ENCODE data around the gene EIF4G3.
A peak's percentile ranks its signal among the peaks of the same experiment; 100 is the strongest.
"Not testable (repeated sequence)": the region's sequence is repeated elsewhere in the genome, so short reads cannot be mapped to it uniquely, and the experiment has no call there.

Gene EIF4G3

GRCh38 chr1:21174654-21175323, 1.9 kb downstream of the EIF4G3 start:
- peak overlapping the region; percentile 95 for H3K4me3 ChIP-seq (ENCODE audit: low read length)
- no peak for TF ChIP-seq ZNF274 (IDR thresholded peaks at IDR 0.05; ENCODE audit: low read depth, low read length)

DNA sequence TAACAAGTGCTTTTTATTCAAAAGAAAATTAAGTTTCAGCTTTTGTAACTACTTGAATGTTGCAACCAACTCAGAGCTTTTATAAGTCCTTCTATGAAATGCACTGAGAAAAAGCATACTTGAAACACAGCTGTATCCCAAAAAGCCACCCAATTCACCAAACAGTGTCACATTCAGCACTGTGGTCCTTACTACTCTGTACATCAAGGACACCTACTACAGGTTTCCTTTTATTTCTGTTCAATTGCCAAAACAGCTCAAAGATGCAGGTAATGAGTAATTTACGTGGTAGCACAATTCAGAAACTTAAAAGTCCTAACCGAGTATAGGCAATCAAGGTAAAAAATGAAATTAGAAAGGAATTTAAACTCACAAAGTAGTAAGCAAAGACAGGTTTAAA, 2.5 kb downstream of the EIF4G3 start:
- TF ChIP-seq ZNF274 (IDR thresholded peaks at IDR 0.05; ENCODE audit: low read depth, low read length): no peak
- peak overlapping the region; percentile 95; the same call in 1 of the 2 replicates for H3K4me3 ChIP-seq (ENCODE audit: low read length)

GRCh38 chr1:21173096-21173495, 3.6 kb downstream of the EIF4G3 start:
- H3K4me3 ChIP-seq (ENCODE audit: low read length): not testable (repeated sequence)

DNA sequence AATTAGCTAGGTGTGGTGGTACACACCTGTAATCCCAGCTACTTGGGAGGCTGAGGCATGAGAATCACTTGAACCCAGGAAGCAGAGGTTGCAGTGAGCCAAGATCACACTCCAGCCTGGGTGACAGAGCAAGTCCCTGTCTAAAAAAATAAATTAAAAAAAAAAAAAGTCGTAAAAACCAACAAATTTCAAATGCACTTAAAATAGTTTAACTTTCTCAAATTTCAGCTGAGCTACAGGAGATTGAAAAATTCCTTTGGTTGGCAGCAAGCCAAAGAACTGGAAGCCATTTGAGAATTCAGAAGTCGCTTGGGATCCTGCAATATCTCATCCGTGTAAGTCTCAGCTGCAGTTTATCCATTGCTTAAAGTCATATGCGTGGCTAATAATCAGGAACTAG, 5.9 kb downstream of the EIF4G3 start:
- H3K4me3 ChIP-seq (ENCODE audit: low read length): not testable (repeated sequence)

- H3K4me3 ChIP-seq (ENCODE audit: low read length): no peak overlapping the region
- no peak for TF ChIP-seq ZNF274 (IDR thresholded peaks at IDR 0.05; ENCODE audit: low read depth, low read length)
Measured at GRCh38 chr1:21168444-21168843, 8.3 kb downstream of the EIF4G3 start.

GRCh38 chr1:21165646-21166045, 11.1 kb downstream of the EIF4G3 start:
- TF ChIP-seq ZNF274 (IDR thresholded peaks at IDR 0.05; ENCODE audit: low read depth, low read length): no peak
- no peak overlapping the region for H3K4me3 ChIP-seq (ENCODE audit: low read length)

DNA sequence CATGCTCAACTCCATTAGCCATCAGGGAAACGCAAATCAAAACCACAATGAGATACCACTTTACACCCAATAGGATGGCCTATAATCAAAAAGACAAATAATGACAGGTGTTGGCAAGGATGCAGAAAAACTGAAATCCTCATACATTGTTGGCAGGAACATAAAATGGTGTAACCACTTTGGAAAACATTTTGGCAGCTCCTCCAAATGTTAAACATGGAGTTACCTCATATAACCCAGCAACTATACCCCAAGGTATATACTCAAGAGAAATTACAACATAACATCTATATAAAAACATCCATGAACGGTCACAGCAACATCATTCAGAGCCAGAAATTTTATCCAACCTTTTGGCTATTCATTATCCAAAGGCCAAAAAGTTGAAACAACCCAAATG, 11.6 kb downstream of the EIF4G3 start:
- H3K4me3 ChIP-seq (ENCODE audit: low read length): no peak overlapping the region
- no peak for TF ChIP-seq ZNF274 (IDR thresholded peaks at IDR 0.05; ENCODE audit: low read depth, low read length)

- no peak overlapping the region for H3K4me3 ChIP-seq (ENCODE audit: low read length)
- no peak for TF ChIP-seq ZNF274 (IDR thresholded peaks at IDR 0.05; ENCODE audit: low read depth, low read length)
Measured at GRCh38 chr1:21164266-21164665, 12.4 kb downstream of the EIF4G3 start.

GRCh38 chr1:21162740-21163464, 13.8 kb downstream of the EIF4G3 start:
- no peak overlapping the region for H3K4me3 ChIP-seq (ENCODE audit: low read length)
- TF ChIP-seq ZNF274 (IDR thresholded peaks at IDR 0.05; ENCODE audit: low read depth, low read length): no peak

DNA sequence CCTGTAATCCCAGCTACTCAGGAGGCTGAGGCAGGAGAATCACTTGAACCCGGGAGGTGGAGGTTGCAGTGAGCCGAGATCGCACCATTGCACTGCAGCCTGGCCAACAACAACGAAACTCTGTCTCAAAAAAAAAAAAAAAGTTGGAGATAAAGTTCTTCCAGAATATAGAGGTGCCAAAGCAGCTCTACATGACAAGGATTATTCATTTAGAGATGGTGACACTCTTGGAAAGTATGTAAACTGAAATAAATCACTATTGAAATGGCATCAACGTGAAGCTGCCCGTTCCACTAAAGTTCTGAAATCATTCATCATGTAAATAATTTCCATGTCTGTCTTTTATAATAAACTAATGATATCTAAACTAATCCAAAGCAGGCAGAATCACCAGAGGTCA, 14.9 kb downstream of the EIF4G3 start:
- no peak for TF ChIP-seq ZNF274 (IDR thresholded peaks at IDR 0.05; ENCODE audit: low read depth, low read length)

DNA sequence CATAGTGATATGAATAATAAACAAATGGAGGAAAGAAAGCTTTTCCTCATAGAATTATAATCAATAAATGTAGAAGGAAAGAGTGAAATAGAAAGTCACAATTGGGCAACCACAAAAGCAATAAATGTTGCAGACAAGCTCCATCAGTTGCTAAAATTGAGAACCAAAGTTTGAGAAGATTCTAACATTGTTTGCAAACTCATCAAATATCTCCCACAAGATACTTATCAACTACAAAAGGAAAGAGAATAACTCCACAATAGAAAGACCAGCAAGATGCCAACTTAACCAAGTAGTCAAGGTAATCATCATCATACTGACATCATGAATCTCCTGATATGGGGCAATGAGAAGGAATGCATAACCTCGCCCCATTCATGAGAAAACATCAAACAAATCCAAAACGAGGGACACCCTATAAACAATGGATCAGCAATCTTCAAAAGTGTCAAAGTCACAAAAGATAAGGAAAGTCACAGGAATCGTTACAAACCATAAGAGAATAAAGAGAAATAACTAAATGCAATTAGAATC, 16.4 kb downstream of the EIF4G3 start:
- H3K4me3 ChIP-seq (ENCODE audit: low read length): no peak overlapping the region
- TF ChIP-seq ZNF274 (IDR thresholded peaks at IDR 0.05; ENCODE audit: low read depth, low read length): no peak

More for the DNA sequence above, 14.9 kb downstream of the EIF4G3 start:
- H3K4me3 ChIP-seq (ENCODE audit: low read length): no peak overlapping the region

GRCh38 chr1:21157868-21158267, 18.8 kb downstream of the EIF4G3 start:
- TF ChIP-seq ZNF274 (IDR thresholded peaks at IDR 0.05; ENCODE audit: low read depth, low read length): no peak
- no peak overlapping the region for H3K4me3 ChIP-seq (ENCODE audit: low read length)

- H3K4me3 ChIP-seq (ENCODE audit: low read length): no peak overlapping the region
- TF ChIP-seq ZNF274 (IDR thresholded peaks at IDR 0.05; ENCODE audit: low read depth, low read length): no peak
Measured at GRCh38 chr1:21157054-21157453, 19.6 kb downstream of the EIF4G3 start.

GRCh38 chr1:21156019-21156418, 20.7 kb downstream of the EIF4G3 start:
- no peak overlapping the region for H3K4me3 ChIP-seq (ENCODE audit: low read length)
- no peak for TF ChIP-seq ZNF274 (IDR thresholded peaks at IDR 0.05; ENCODE audit: low read depth, low read length)

GRCh38 chr1:21154717-21155116, 22.0 kb downstream of the EIF4G3 start:
- H3K4me3 ChIP-seq (ENCODE audit: low read length): no peak overlapping the region
- TF ChIP-seq ZNF274 (IDR thresholded peaks at IDR 0.05; ENCODE audit: low read depth, low read length): no peak

Measured in GM08714 (cell line).